ENCODE results near the gene JAG2. TPM values are rescaled to one million over a fixed set of nuclear protein-coding genes. Genes with fewer than 3 reads are reported as not detected.

JAG2 gene
- polyA plus RNA-seq, 1 donor: 40.4 TPM

- no peak for DNase-seq (ENCODE audit: low read depth)
Observed at GRCh38 chr14:105092171-105093037, 76.2 kb downstream of the JAG2 start.

- no peak for DNase-seq (ENCODE audit: low read depth)
Observed at GRCh38 chr14:105091517-105092170, 76.9 kb downstream of the JAG2 start.

- DNase-seq (ENCODE audit: low read depth): no peak
Observed at GRCh38 chr14:105091054-105091516, 77.5 kb downstream of the JAG2 start.

Other genes starting within 250 kb of the JAG2 start
- gene PLD4, start 243.9 kb downstream of the JAG2 start, polyA plus RNA-seq (ENCODE audit: insufficient read length): 5.7 TPM
- 12.7 TPM for gene AHNAK2, start 190.4 kb downstream of the JAG2 start, polyA plus RNA-seq (ENCODE audit: insufficient read length)
- gene CLBA1, start 183.0 kb downstream of the JAG2 start, polyA plus RNA-seq (ENCODE audit: insufficient read length): 4.5 TPM
- gene CDCA4, start 147.7 kb downstream of the JAG2 start, polyA plus RNA-seq (ENCODE audit: insufficient read length): 14.4 TPM
- 1.1 TPM for gene GPR132, start 103.3 kb downstream of the JAG2 start, polyA plus RNA-seq (ENCODE audit: insufficient read length)
- gene NUDT14, start 12.5 kb upstream of the JAG2 start, polyA plus RNA-seq (ENCODE audit: insufficient read length): 12.2 TPM
- gene BTBD6, start 79.8 kb upstream of the JAG2 start, polyA plus RNA-seq (ENCODE audit: insufficient read length): 34.6 TPM
- gene BRF1, start 132.2 kb upstream of the JAG2 start, polyA plus RNA-seq (ENCODE audit: insufficient read length): 22.8 TPM
- gene PACS2, start 146.0 kb upstream of the JAG2 start, polyA plus RNA-seq (ENCODE audit: insufficient read length): 88.1 TPM
- gene TEX22, start 229.8 kb upstream of the JAG2 start, polyA plus RNA-seq (ENCODE audit: insufficient read length): 0.90 TPM